NCI-H748 treated with DMSO at 0.1 percent for 48 hours (cell line): Measurements from ENCODE around the gene MBOAT7.
"Not testable (repeated sequence)": the region's sequence is repeated elsewhere in the genome, so short reads cannot be mapped to it uniquely, and the experiment has no call there.

Experiments
- DNase-seq: peaks from one replicate; lab custom pipeline; 2025; lab: John Stamatoyannopoulos, UW

Gene MBOAT7

GRCh38 chr19:54209058-54209810 lies 19.9 kb upstream of the MBOAT7 start:
- DNase-seq = no peak

GRCh38 chr19:54208784-54209057 lies 19.3 kb upstream of the MBOAT7 start:
- no peak for DNase-seq

GRCh38 chr19:54207983-54208783 lies 18.8 kb upstream of the MBOAT7 start:
- DNase-seq = no peak

GRCh38 chr19:54207676-54207982 lies 18.2 kb upstream of the MBOAT7 start:
- no peak for DNase-seq

- not testable (repeated sequence) for DNase-seq
Observed at GRCh38 chr19:54207193-54207592, 17.8 kb upstream of the MBOAT7 start.

- no peak for DNase-seq
Observed at GRCh38 chr19:54206831-54207177, 17.4 kb upstream of the MBOAT7 start.

- DNase-seq = no peak
Observed at GRCh38 chr19:54206030-54206830, 16.9 kb upstream of the MBOAT7 start.

GRCh38 chr19:54204767-54205468 lies 15.5 kb upstream of the MBOAT7 start:
- DNase-seq = no peak

- no peak for DNase-seq
Observed at GRCh38 chr19:54203151-54203611, 13.8 kb upstream of the MBOAT7 start.

- DNase-seq = no peak
Observed at GRCh38 chr19:54201980-54202379, 12.6 kb upstream of the MBOAT7 start.

- no peak for DNase-seq
Observed at GRCh38 chr19:54201172-54201701, 11.9 kb upstream of the MBOAT7 start.

- DNase-seq = no peak
Observed at GRCh38 chr19:54199401-54199800, 10.0 kb upstream of the MBOAT7 start.

GRCh38 chr19:54197121-54197520 lies 7.7 kb upstream of the MBOAT7 start:
- no peak for DNase-seq

- DNase-seq = no peak
Observed at GRCh38 chr19:54196536-54196935, 7.2 kb upstream of the MBOAT7 start.

GRCh38 chr19:54194463-54194862 lies 5.1 kb upstream of the MBOAT7 start:
- DNase-seq = not testable (repeated sequence)

GRCh38 chr19:54193011-54193410 lies 3.6 kb upstream of the MBOAT7 start:
- DNase-seq = no peak

- no peak for DNase-seq
Observed at GRCh38 chr19:54191811-54192453, 2.6 kb upstream of the MBOAT7 start.

- DNase-seq = peak; percentile 91
Observed at GRCh38 chr19:54191011-54191810, 1.8 kb upstream of the MBOAT7 start, which contains the start of gene TSEN34. Gene TSEN34 (plus strand): TSS chr19:54191308. CDS start chr19:54191365, 57 bp downstream.

GRCh38 chr19:54190503-54191010 lies 1.2 kb upstream of the MBOAT7 start:
- DNase-seq = peak; percentile 100
